Smooth muscle cell (in vitro differentiated cells): ENCODE results near the gene IRF2BP1. TPM values are rescaled to one million over a fixed set of nuclear protein-coding genes. Genes with fewer than 3 reads are reported as not detected.

Source experiments
- DNase-seq: peaks from one replicate; lab custom pipeline; 2025; ENCODE audit not compliant: unreplicated experiment; lab: John Stamatoyannopoulos, UW
- H2AFZ ChIP-seq: fragments of 200-600 bp; sonication (generic); 2 replicates; pipeline ENCODE4 v1.6.0; 2016; ENCODE audit warnings: antibody characterized with exemption, low read depth, mild to moderate bottlenecking
- H3F3A ChIP-seq: fragments of 200-600 bp; sonication (generic); 2 replicates; pipeline ENCODE4 v1.6.0; 2017; ENCODE audit warnings: antibody characterized with exemption, low read depth
- H3K27ac ChIP-seq: fragments of 200-600 bp; sonication (generic); 2 replicates; pipeline ENCODE4 v1.5.1; 2016; ENCODE audit warnings: low read depth, mild to moderate bottlenecking
- H3K27me3 ChIP-seq: fragments of 200-600 bp; sonication (generic); 2 replicates; pipeline ENCODE4 v1.6.1; 2016; ENCODE audit warnings: low read depth, mild to moderate bottlenecking
- H3K36me3 ChIP-seq: fragments of 200-600 bp; sonication (generic); 2 replicates; pipeline ENCODE4 v1.5.1; 2016; ENCODE audit warnings: low read depth
- H3K4me1 ChIP-seq: fragments of 200-600 bp; sonication (generic); 2 replicates; pipeline ENCODE4 v1.5.1; 2016; ENCODE audit warnings: low read depth
- H3K4me2 ChIP-seq: fragments of 200-600 bp; sonication (generic); 2 replicates; pipeline ENCODE4 v1.6.0; 2016; ENCODE audit warnings: mild to moderate bottlenecking
- H3K4me3 ChIP-seq: fragments of 200-600 bp; sonication (generic); 2 replicates; pipeline ENCODE4 v1.5.1; 2016; ENCODE audit warnings: mild to moderate bottlenecking
- H3K79me2 ChIP-seq: fragments of 200-600 bp; sonication (generic); 2 replicates; pipeline ENCODE4 v1.6.0; 2016; ENCODE audit warnings: low read depth, mild to moderate bottlenecking
- H3K9ac ChIP-seq: fragments of 200-600 bp; sonication (generic); 2 replicates; pipeline ENCODE4 v1.6.0; 2016; ENCODE audit warnings: low read depth
- H3K9me3 ChIP-seq: fragments of 200-600 bp; sonication (generic); replicated peaks from 2 replicates; pipeline ENCODE4 v1.5.1; 2016; ENCODE audit warnings: low read depth
- H4K20me1 ChIP-seq: fragments of 200-600 bp; sonication (generic); 2 replicates; pipeline ENCODE4 v1.6.0; 2016; ENCODE audit warnings: low read depth
- WGBS: methylation state at CpG from one replicate; pipeline ENCODE4 v1.1.7; 2016; ENCODE audit warnings: low lambda C conversion rate; 5-methylcytosine and 5-hydroxymethylcytosine counted together
- polyA plus RNA-seq: library from polyadenylated mRNA; unstranded; fragments of >200 nt; fragmentation: Nextera tagmentation; extraction: Ambion mirVana; gene quantifications from 2 replicates; pipeline ENCODE4 v1.2.1, GENCODE V29; 2016
- total RNA-seq: library from RNA; depleted of rRNA; stranded (reverse); fragments of >200 nt; gene quantifications from 2 replicates; pipeline ENCODE4 v1.2.3, GENCODE V29; 2014
- TF ChIP-seq, protein P1 (sequence below): fragments of 200-600 bp; sonication (generic); IDR thresholded peaks from 2 replicates; pipeline ENCODE4 v1.5.1; 2017; ENCODE audit warnings: borderline replicate concordance, mild to moderate bottlenecking, antibody characterized with exemption; ENCODE audit not compliant: insufficient read depth, poor library complexity, severe bottlenecking

Gene IRF2BP1
- total and polyA plus RNA-seq, 2 experiments from 2014 or later: 12.9 to 19.0 TPM

DNA sequence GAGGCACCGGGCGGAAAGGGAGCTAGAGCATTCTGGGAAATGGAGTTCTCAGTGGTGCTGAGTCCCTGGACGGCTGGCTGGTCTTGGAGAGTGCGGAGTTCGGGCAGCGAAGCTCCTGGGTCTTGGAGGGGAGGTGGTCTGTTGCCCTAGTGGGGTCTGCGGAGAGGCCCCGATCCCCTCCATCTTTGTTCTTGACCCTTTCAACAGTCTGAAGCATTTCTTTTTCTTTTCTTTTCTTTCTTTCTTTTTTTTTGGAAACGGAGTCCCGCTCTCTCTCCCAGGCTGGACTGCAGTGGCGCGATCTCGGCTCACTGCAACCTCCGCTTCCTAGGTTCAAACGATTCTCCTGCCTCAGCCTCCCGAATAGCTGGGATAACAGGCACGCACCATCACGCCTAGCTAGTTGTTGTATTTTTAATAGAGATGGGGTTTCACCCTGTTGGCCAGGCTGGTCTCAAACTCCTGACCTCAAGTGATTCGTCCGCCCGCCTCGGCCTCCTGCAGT, 22.6 kb downstream of the IRF2BP1 start:
- H3K4me2 ChIP-seq: peak overlapping the region; percentile 85
- H3K9me3 ChIP-seq: no peaks in the 10 kb centered on the region
- peak overlapping the region; percentile 69 for H3K4me3 ChIP-seq
- 12% methylated on average over 22 of the region's 22 CpGs for WGBS
- H3K9ac ChIP-seq: no peak overlapping the region
- peaks cover 12% of the 10 kb centered on the region for H3K27me3 ChIP-seq
- peaks cover 5% of the 10 kb centered on the region for H3K4me1 ChIP-seq
- H3K27ac ChIP-seq: no peak overlapping the region
- peaks cover 39% of the 10 kb centered on the region for H3K79me2 ChIP-seq
- TF ChIP-seq, protein P1, sequence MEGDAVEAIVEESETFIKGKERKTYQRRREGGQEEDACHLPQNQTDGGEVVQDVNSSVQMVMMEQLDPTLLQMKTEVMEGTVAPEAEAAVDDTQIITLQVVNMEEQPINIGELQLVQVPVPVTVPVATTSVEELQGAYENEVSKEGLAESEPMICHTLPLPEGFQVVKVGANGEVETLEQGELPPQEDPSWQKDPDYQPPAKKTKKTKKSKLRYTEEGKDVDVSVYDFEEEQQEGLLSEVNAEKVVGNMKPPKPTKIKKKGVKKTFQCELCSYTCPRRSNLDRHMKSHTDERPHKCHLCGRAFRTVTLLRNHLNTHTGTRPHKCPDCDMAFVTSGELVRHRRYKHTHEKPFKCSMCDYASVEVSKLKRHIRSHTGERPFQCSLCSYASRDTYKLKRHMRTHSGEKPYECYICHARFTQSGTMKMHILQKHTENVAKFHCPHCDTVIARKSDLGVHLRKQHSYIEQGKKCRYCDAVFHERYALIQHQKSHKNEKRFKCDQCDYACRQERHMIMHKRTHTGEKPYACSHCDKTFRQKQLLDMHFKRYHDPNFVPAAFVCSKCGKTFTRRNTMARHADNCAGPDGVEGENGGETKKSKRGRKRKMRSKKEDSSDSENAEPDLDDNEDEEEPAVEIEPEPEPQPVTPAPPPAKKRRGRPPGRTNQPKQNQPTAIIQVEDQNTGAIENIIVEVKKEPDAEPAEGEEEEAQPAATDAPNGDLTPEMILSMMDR: no peak
- no peaks in the 10 kb centered on the region for H3K36me3 ChIP-seq
- H4K20me1 ChIP-seq: peaks cover 11% of the 10 kb centered on the region
- H3F3A ChIP-seq: no peaks in the 10 kb centered on the region
- peak overlapping the region; percentile 88 for H2AFZ ChIP-seq
- no peak for DNase-seq

DNA sequence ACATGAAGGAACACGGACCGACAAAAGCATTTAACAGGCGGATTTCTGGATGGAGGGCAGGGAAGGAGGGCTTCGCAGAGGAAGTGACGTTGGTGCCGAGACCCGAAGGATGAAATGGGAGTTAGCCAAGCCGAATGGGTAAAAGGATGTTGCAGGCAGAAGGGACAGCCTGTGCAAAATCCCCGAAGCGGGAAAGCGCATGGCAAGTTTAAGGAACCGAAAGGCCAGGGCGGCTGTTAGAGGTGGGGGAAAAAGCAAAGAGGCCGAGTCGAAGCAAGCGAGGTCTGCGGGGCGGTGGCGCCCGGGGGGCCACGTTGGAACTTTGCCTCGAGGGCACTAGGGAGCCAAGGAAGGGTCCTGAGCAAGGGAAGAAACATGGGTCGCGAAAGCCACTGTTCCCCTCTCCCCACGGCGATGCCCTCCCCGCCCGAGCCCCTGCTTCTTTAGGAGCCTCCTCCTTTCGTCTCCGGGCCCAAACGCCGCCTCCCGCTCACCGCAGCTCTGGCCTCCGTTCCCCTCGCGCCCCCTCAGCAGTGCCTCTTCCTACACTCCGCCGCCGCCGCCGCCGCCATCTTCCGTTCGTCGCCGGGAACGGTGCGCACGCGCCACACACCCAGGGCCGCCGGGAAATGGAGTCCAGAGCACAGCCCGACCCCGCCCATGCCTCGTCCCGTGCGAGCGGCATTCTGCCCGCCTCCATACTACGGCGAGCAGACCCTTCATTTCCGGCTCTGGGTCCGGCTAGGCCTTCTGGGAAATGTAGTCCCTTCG, 23.2 kb downstream of the IRF2BP1 start, which contains the start of gene SYMPK:
Gene SYMPK (minus strand): TSS at position 584 of the 771 bp plus-strand sequence. CDS start 8,652 bp downstream, outside the sequence.
- peaks cover 46% of the 10 kb centered on the region for H3K79me2 ChIP-seq
- under 1% methylated on average over 57 of the region's 65 CpGs for WGBS
- H3K4me1 ChIP-seq: peaks cover 5% of the 10 kb centered on the region

DNA sequence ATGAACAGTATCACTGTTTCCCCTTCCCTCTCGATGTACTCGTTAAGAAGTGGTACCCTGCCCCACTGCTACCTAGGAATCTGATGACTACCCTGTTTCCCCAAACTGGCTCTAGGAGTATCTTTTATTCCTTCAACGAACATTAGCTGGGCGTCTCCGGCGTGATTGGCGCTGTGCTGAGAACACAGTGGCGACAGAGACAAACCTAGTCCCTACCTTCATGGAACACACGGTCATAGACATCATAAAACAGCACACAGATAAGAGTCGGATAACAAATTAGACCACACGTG, 23.7 kb downstream of the IRF2BP1 start:
- TF ChIP-seq, protein P1: no peak
- H3K4me2 ChIP-seq: peak overlapping the region; percentile 92
- H3K4me1 ChIP-seq: peaks cover 5% of the 10 kb centered on the region
- H4K20me1 ChIP-seq: peaks cover 18% of the 10 kb centered on the region
- no peaks in the 10 kb centered on the region for H3K9me3 ChIP-seq
- peak overlapping the region; percentile 73 for H2AFZ ChIP-seq
- H3K79me2 ChIP-seq: peaks cover 49% of the 10 kb centered on the region
- peak overlapping the region; percentile 69 for H3K4me3 ChIP-seq
- H3K9ac ChIP-seq: peak overlapping the region; percentile 79
- WGBS: 3% methylated on average over 11 of the region's 11 CpGs
- H3K36me3 ChIP-seq: no peaks in the 10 kb centered on the region
- H3K27me3 ChIP-seq: peaks cover 12% of the 10 kb centered on the region
- DNase-seq: no peak
- H3K27ac ChIP-seq: peak overlapping the region; percentile 81
- no peaks in the 10 kb centered on the region for H3F3A ChIP-seq

More for the DNA sequence above, 23.2 kb downstream of the IRF2BP1 start, which contains the start of gene SYMPK:
- peak within 1 kb of the TSS; percentile 79 for H3K9ac ChIP-seq
- peak within 1 kb of the TSS; percentile 81 for H3K27ac ChIP-seq
- peak; percentile 95 for DNase-seq
- TF ChIP-seq, protein P1: no peak
- H3F3A ChIP-seq: no peaks in the 10 kb centered on the region
- peak within 1 kb of the TSS; percentile 69 for H3K4me3 ChIP-seq
- H2AFZ ChIP-seq: peak within 1 kb of the TSS; percentile 88
- peaks cover 18% of the 10 kb centered on the region for H4K20me1 ChIP-seq
- no peaks in the 10 kb centered on the region for H3K9me3 ChIP-seq
- H3K27me3 ChIP-seq: peaks cover 12% of the 10 kb centered on the region
- H3K4me2 ChIP-seq: peak within 1 kb of the TSS; percentile 92
- H3K36me3 ChIP-seq: no peaks in the 10 kb centered on the region
